Measurements from ENCODE around the gene ARID2. TPM values are rescaled to one million over a fixed set of nuclear protein-coding genes. Genes with fewer than 3 reads are reported as not detected.

The ARID2 gene
- total and polyA plus RNA-seq, 2 of the 4 experiments (the other 2 are of a cell fraction): 5.4 to 28.1 TPM

DNA sequence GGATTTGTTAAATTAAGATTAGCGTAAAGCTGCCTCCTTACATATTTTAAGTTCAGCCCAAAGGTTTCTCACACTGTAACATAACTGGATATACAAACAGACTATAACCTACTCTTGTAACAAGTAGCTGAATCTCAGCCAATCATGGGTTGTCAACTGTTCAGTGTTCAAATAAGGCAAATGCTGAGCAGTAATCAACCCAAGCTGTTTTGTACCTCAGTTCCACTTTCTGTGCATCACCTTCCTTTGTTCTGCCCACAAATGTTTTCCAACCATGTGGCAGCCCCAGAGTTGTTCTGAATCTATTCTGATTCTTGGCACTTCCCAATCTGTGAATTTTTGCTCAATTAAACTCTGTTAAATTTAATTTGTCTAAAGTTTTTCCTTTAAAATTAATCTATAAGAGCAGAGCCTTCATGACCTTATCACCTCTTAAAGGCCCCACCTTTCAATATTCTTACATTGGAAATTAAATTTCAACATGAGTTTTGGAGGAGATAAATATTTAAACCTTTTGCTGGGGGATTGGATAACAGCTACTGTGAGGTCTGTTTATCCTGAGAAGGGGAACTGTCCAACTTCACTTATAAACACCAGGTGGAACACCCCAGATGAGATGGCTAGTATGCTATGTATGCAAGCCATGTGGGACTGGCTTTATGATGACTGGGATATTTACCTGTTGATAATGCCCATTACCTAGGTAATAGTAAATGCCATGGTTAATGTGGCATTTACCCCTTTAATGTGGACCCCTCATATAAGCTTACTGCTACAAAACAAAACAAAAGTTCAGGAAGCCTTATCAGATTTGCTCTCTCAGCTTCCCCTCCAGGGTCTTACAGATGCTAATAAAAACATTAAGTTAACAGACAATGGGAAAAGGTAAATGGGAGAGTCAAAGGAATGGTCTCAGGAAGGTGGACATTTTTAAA lies 42.2 kb upstream of the ARID2 start:
- Histone ChIP-seq H4K5ac (ENCODE audit: low read depth, low read length) (no peak overlapping the region), H2AK5ac (ENCODE audit: low read depth, low read length) (no peak overlapping the region), H2BK5ac (ENCODE audit: low read depth, low read length, poor library complexity, severe bottlenecking) (no peak overlapping the region), H3K4me3 (ENCODE audit: insufficient read depth, low read depth, low read length) (no peak overlapping the region), H4K20me1 (ENCODE audit: insufficient read depth, low read length) (no peaks in the 10 kb centered on the region), H3K79me1 (ENCODE audit: low read depth in 1 of 2, low read length in 2 of 2) (no peaks in the 10 kb centered on the region), H3K27ac (ENCODE audit: insufficient read depth, low read length) (no peak overlapping the region), H3K36me3 (ENCODE audit: control insufficient read depth, insufficient read depth, low read length) (no peaks in the 10 kb centered on the region), H3K4ac (ENCODE audit: low read depth, low read length) (no peak overlapping the region), H3K4me2 (ENCODE audit: low read depth, low read length) (no peak overlapping the region), H3K9me1 (ENCODE audit: insufficient read depth, low read length) (no peaks in the 10 kb centered on the region), H3K23ac (ENCODE audit: low read depth, low read length) (no peak overlapping the region), H3K27me3 (ENCODE audit: control insufficient read depth, insufficient read depth, low read length) (peaks cover 6% of the 10 kb centered on the region), H2BK120ac (ENCODE audit: low read depth, low read length) (no peak overlapping the region), H3K4me1 (ENCODE audit: control insufficient read depth, insufficient read depth, low read length) (no peaks in the 10 kb centered on the region), H2BK20ac (ENCODE audit: low read depth, low read length) (no peak overlapping the region), H3K9ac (ENCODE audit: low read depth, low read length) (no peak overlapping the region), H4K91ac (ENCODE audit: insufficient read depth, low read depth, low read length) (no peak overlapping the region), H3K18ac (ENCODE audit: low read depth, low read length) (no peak overlapping the region), H2AFZ (replicated peaks; ENCODE audit: low read length, poor library complexity) (no peak overlapping the region), H4K8ac (ENCODE audit: low read depth in 2 of 2, low read length in 2 of 2) (no peak overlapping the region), H3K14ac (replicated peaks; ENCODE audit: low read depth, low read length) (no peak overlapping the region), H3K56ac (ENCODE audit: extremely low read depth, insufficient read depth, low read length) (no peak overlapping the region), H3K9me3 (ENCODE audit: control insufficient read depth, insufficient read depth, low read length) (no peaks in the 10 kb centered on the region), H2BK15ac (ENCODE audit: low read depth, low read length) (no peak overlapping the region), H2AK9ac (replicated peaks; ENCODE audit: low read depth, low read length, poor library complexity) (no peak overlapping the region)
- ChIA-PET CTCF (interaction anchor here (0.7 to 1.0 kb wide), 2 partner anchors 13 to 15 kb away, joined by 3 read pairs; no protein-coding TSS in a partner anchor), POLR2A (ENCODE audit: unreplicated experiment) (no interaction called here)
- in situ Hi-C loops (cut with MboI; ENCODE audit: low sequenced_read_pairs): no loop called here
- TF ChIP-seq SMC3 (IDR thresholded peaks at IDR 0.05; ENCODE audit: low read depth, low read length): no peak
- TF ChIP-seq MXI1 (IDR thresholded peaks at IDR 0.05; ENCODE audit: borderline replicate concordance, low read depth, low read length): no peak
- TF ChIP-seq FOS (IDR thresholded peaks at IDR 0.05; ENCODE audit: low read depth, low read length): no peak
- TF ChIP-seq MAFK (IDR thresholded peaks at IDR 0.05; ENCODE audit: low read depth, low read length): no peak
- no peak for TF ChIP-seq BHLHE40 (IDR thresholded peaks at IDR 0.05; ENCODE audit: low read depth, low read length)
- no peak for TF ChIP-seq MAZ (IDR thresholded peaks at IDR 0.05; ENCODE audit: borderline replicate concordance, low read depth, low read length)
- TF ChIP-seq CEBPB (IDR thresholded peaks at IDR 0.05; ENCODE audit: low read depth, low read length): no peak
- no peak for TF ChIP-seq RAD21 (IDR thresholded peaks at IDR 0.05; ENCODE audit: low read length)
- no peak for TF ChIP-seq CHD1 (IDR thresholded peaks at IDR 0.05; ENCODE audit: low read depth, low read length)
- no peak for TF ChIP-seq USF2 (IDR thresholded peaks at IDR 0.05; ENCODE audit: low read depth, low read length)
- no peak for ATAC-seq (ENCODE audit: low read depth)
- intact Hi-C loops (cut with micrococcal nuclease): no loop called here
- DNase-seq: no peak
- BruUV-seq (replicated peaks): no TSS peak
- no CpG with 5 or more reads among the region's 1 CpG for WGBS, 2 experiments (ENCODE audit: extremely low coverage in 2 of 2, insufficient read length in 1 of 2)
- dilution Hi-C loops (cut with HindIII; ENCODE audit: low sequenced_read_pairs, unreplicated experiment): no loop called here
